ENCODE measurements around the gene TRMT11. TPM values are rescaled to one million over a fixed set of nuclear protein-coding genes. Genes with fewer than 3 reads are reported as not detected.

Gene TRMT11
- total and polyA plus RNA-seq, 9 of the 15 experiments (the other 6 are each of a cell fraction or from before 2014, with no cell fraction given), result 38.8 to 88.0 (median 59.8) TPM

DNA sequence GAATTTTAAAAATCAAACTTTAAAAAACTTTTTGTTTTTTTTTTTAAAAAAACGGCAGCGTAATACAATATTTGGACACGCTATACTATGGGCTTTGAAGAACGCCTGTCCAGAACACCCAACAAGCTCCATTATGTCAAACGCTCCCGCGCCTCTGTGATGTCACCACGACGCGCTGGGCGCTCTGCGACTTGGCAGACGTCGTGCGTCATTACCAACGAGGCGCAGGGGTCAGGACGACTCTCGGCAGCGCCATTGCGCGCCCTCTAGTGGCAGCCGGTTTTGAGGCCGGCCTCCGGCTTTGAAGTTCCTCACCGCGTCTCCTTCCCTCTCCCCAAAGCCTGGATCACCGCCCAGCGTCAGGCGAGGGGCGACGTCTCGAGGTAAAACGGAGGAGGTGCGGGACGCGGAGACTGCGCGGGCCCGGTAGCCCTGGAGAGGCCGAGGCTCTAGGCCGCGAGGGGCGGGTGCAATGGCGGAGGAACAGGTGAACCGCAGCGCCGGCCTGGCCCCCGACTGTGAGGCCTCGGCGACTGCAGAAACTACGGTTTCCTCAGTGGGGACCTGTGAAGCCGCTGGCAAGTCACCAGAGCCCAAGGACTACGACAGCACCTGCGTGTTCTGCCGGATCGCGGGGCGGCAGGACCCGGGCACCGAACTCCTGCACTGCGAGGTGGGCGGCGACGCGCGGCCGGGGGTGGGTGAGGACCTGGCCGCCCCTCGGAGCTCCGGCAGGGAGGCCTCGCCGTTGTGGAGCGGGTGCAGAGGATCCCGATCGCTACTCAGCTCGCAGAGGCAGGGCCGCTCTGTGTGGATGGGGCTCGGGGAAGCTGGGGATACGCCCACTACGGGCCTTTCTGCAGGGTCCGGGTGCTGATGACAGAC, 29.6 kb upstream of the TRMT11 start, which contains the start of gene HINT3:
HINT3 (plus strand) TSS at position 265 of the 885 bp plus-strand sequence; CDS start at position 473, 208 bp downstream.
- CTCF ChIA-PET (ENCODE audit: low intra/inter-chr PET ratio), result interaction anchor here (0.6 to 1.9 kb wide), 7 partner anchors 17 to 177 kb away, joined by 3 to 16 read pairs (median 7); no protein-coding TSS in a partner anchor
- Histone ChIP-seq H3K36me3 (ENCODE audit: control insufficient read depth, insufficient read depth, low read length) (peaks cover 3% of the 10 kb centered on the region; the same call in 2 of the 3 replicates), H3K4me3 (peak within 1 kb of the TSS; percentile 86), H3K27me3 (ENCODE audit: control insufficient read depth in 2 of 2, insufficient read depth in 2 of 2, low read length in 2 of 2) (no peaks in the 10 kb centered on the region), H2AFZ (ENCODE audit: low read depth, low read length) (peak within 1 kb of the TSS; percentile 96), H3K9ac (ENCODE audit: insufficient read depth in 1 of 2, low read depth in 2 of 2, low read length in 2 of 2) (peak within 1 kb of the TSS; percentile 86 to 91), H3K79me2 (ENCODE audit: control insufficient read depth, insufficient read depth, low read length) (peaks cover 33% of the 10 kb centered on the region), H4K20me1 (replicated peaks; ENCODE audit: control insufficient read depth, insufficient read depth, low read length) (no peaks in the 10 kb centered on the region), H3K9me3 (replicated peaks; ENCODE audit: control insufficient read depth, insufficient read depth, low read depth, low read length) (no peaks in the 10 kb centered on the region), H3K4me2 (ENCODE audit: insufficient read depth, low read length) (peak within 1 kb of the TSS; percentile 88), H3K9me1 (ENCODE audit: control insufficient read depth, insufficient read depth, low read length) (no peaks in the 10 kb centered on the region), H3K4me1 (replicated peaks in 1 of 2; ENCODE audit: control insufficient read depth in 2 of 2, insufficient read depth in 2 of 2, low read length in 2 of 2) (peaks cover 30 to 34% of the 10 kb centered on the region in 2 experiments; a peak in 4 of 5 replicates), H3K27ac (ENCODE audit: extremely low read depth, low read depth, low read length) (peak within 1 kb of the TSS; percentile 89)
- in situ Hi-C loops (cut with MboI) (loop anchor here (5.0 kb wide), 1 partner anchor 99 kb away; no protein-coding TSS in a partner anchor), intact Hi-C loops (cut with micrococcal nuclease) (loop anchor here (1.0 to 5.0 kb wide), 9 partner anchors 18 to 649 kb away; no protein-coding TSS in a partner anchor)
- no TSS peak for BruUV-seq (replicated peaks)
- peak; percentile 86 for ATAC-seq
- FAIRE-seq, result peak; percentile 96
- WGBS (ENCODE audit: insufficient coverage, low coverage, missing lambda C conversion rate), result under 1% methylated on average over 74 of the region's 82 CpGs
- POLR2A ChIA-PET, result interaction anchor here (0.5 to 3.8 kb wide), 25 partner anchors 9 to 727 kb away, joined by 3 to 26 read pairs (median 4); partner anchors contain the start of genes NCOA7 and TRMT11
- DNase-seq (ENCODE audit: extremely low read depth in 1 of 4, low spot score in 3 of 4), result peak; percentile 84 to 100 (median 88)
- TF ChIP-seq, protein P1, sequence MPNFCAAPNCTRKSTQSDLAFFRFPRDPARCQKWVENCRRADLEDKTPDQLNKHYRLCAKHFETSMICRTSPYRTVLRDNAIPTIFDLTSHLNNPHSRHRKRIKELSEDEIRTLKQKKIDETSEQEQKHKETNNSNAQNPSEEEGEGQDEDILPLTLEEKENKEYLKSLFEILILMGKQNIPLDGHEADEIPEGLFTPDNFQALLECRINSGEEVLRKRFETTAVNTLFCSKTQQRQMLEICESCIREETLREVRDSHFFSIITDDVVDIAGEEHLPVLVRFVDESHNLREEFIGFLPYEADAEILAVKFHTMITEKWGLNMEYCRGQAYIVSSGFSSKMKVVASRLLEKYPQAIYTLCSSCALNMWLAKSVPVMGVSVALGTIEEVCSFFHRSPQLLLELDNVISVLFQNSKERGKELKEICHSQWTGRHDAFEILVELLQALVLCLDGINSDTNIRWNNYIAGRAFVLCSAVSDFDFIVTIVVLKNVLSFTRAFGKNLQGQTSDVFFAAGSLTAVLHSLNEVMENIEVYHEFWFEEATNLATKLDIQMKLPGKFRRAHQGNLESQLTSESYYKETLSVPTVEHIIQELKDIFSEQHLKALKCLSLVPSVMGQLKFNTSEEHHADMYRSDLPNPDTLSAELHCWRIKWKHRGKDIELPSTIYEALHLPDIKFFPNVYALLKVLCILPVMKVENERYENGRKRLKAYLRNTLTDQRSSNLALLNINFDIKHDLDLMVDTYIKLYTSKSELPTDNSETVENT (CRISPR knock-in tag; IDR thresholded peaks at IDR 0.05), result peak; percentile 86
- TF ChIP-seq SAFB2 (IDR thresholded peaks at IDR 0.05; ENCODE audit: borderline replicate concordance, low read depth, low read length, severe bottlenecking) (no peak), ZFX (CRISPR knock-in tag; IDR thresholded peaks at IDR 0.05) (peak; percentile 100), RB1 (IDR thresholded peaks at IDR 0.05; ENCODE audit: low read depth) (peak; percentile 95), FOXA1 (IDR thresholded peaks at IDR 0.05; ENCODE audit: borderline replicate concordance) (no peak), USF2 (CRISPR knock-in tag; IDR thresholded peaks at IDR 0.05) (no peak), ZNF431 (CRISPR knock-in tag; IDR thresholded peaks at IDR 0.05) (no peak), ZNF263 (CRISPR knock-in tag; IDR thresholded peaks at IDR 0.05; ENCODE audit: borderline replicate concordance) (peak; percentile 82), CBFB (CRISPR knock-in tag; IDR thresholded peaks at IDR 0.05) (peak; percentile 82), POU5F1 (IDR thresholded peaks at IDR 0.05; ENCODE audit: borderline replicate concordance, low read depth, low read length, partially characterized antibody) (no peak), HDGF (IDR thresholded peaks at IDR 0.05) (no peak), ZFP30 (CRISPR knock-in tag; IDR thresholded peaks at IDR 0.05; ENCODE audit: borderline replicate concordance) (no peak), ZNF347 (CRISPR knock-in tag; IDR thresholded peaks at IDR 0.05; ENCODE audit: low read depth) (no peak), ZNF551 (CRISPR knock-in tag; IDR thresholded peaks at IDR 0.05) (no peak), ZNF780A (CRISPR knock-in tag; IDR thresholded peaks at IDR 0.05) (no peak), ZNF253 (CRISPR knock-in tag; conservative IDR thresholded peaks at IDR 0.05) (no peak), NFXL1 (CRISPR knock-in tag; IDR thresholded peaks at IDR 0.05) (no peak), ERF (CRISPR knock-in tag; IDR thresholded peaks at IDR 0.05) (no peak)

Measured in K562 (cell line).